Choroid plexus epithelial cell (primary cell): ENCODE results near the gene MED20.

Source experiments
- DNase-seq: peaks from one replicate; pipeline ENCODE4 v3.0.0-alpha.2; 2010; ENCODE audit warnings: low read depth
- H3K4me3 ChIP-seq: 2 replicates; pipeline ENCODE4 v1.5.1; 2011; ENCODE audit warnings: low read depth, mild to moderate bottlenecking, control low read depth, low read length, moderate library complexity
- TF ChIP-seq, protein P1 (sequence below): conservative IDR thresholded peaks from 2 replicates; pipeline ENCODE4 v1.5.1; 2011; ENCODE audit warnings: low read depth, mild to moderate bottlenecking, control low read depth, inconsistent platforms, low read length, moderate library complexity

The MED20 gene

DNA sequence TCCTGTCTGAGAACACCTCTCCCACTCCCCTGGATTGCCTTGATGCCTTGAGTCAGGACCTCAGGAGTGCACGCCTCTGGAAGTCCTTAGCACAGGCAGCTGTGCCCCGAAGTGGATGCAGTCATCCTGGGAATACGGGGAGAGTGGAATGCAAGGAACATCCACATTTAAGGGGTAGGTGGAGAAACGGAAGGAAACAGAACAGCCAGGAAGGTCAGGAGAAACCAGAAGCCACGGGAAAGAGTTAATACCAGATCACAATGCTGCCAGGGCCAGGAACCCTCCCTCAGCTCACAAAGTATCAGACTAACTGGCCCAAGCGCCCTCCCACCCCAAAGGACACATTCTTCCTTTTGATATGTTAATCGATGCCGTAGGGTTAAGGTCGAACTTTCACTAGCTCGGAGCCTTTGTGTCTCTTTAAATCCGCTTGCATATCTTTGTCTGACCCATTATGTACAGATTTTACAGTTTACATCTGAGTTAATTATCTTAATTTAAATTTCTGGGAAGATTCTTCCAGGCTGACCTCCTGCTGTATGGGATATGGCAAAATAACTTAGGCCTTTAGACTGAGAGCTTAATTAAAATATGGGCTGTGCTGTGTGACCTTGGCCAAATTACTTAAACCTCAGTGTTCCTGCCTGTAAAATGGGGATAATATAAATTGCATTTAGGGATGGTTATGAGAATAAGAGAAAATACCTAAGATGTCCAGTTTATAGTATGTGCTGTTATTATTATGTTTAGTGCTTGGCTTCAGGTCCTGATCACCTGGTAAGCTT is 44.7 kb upstream of the MED20 start:
- DNase-seq = no peak
- H3K4me3 ChIP-seq = no peak overlapping the region
- TF ChIP-seq, protein P1, sequence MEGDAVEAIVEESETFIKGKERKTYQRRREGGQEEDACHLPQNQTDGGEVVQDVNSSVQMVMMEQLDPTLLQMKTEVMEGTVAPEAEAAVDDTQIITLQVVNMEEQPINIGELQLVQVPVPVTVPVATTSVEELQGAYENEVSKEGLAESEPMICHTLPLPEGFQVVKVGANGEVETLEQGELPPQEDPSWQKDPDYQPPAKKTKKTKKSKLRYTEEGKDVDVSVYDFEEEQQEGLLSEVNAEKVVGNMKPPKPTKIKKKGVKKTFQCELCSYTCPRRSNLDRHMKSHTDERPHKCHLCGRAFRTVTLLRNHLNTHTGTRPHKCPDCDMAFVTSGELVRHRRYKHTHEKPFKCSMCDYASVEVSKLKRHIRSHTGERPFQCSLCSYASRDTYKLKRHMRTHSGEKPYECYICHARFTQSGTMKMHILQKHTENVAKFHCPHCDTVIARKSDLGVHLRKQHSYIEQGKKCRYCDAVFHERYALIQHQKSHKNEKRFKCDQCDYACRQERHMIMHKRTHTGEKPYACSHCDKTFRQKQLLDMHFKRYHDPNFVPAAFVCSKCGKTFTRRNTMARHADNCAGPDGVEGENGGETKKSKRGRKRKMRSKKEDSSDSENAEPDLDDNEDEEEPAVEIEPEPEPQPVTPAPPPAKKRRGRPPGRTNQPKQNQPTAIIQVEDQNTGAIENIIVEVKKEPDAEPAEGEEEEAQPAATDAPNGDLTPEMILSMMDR = no peak

- no peak overlapping the region for H3K4me3 ChIP-seq
- TF ChIP-seq, protein P1 = no peak
- no peak for DNase-seq
These were observed 43.4 kb upstream of the MED20 start for GRCh38 chr6:41964201-41964887.

DNA sequence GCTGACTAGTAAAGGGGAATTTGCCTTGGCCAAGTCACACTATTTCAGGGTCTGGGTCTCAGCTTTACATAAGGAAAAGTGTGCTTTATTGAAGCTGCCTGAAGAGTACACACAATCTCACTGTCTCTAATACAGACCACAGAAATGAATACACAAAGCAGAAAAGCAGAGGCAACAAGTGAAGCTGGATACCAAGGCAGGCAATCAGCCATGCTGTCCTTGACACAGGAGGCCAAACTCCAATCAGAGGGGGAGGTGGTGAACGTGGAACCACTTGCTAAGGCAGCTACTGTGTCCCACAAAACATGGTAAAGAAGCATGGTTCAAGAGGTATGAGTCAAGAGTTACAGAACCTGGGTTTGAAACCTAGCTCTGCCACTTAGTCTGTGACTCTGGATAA is 42.4 kb upstream of the MED20 start:
- no peak overlapping the region for H3K4me3 ChIP-seq
- TF ChIP-seq, protein P1 = no peak
- no peak for DNase-seq

DNA sequence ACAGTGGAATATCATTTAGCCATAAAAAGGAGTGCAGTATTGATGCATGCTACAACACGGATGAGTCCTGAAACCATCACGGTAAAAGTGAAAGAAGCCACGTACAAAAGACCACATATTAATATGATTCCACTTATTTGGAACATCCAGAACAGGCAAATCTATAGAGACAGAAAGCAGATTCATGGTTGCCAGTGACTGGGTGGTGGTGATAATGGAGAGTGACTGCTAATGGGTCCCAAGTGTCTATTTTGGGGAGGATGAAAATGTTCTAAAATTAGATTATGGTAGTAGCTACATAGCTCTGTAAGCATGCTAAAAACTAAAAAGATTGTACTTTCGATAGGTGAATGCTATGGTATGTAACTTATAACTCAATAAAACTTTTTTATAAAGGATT is 39.1 kb upstream of the MED20 start:
- no peak for DNase-seq
- TF ChIP-seq, protein P1 = no peak
- H3K4me3 ChIP-seq = no peak overlapping the region

DNA sequence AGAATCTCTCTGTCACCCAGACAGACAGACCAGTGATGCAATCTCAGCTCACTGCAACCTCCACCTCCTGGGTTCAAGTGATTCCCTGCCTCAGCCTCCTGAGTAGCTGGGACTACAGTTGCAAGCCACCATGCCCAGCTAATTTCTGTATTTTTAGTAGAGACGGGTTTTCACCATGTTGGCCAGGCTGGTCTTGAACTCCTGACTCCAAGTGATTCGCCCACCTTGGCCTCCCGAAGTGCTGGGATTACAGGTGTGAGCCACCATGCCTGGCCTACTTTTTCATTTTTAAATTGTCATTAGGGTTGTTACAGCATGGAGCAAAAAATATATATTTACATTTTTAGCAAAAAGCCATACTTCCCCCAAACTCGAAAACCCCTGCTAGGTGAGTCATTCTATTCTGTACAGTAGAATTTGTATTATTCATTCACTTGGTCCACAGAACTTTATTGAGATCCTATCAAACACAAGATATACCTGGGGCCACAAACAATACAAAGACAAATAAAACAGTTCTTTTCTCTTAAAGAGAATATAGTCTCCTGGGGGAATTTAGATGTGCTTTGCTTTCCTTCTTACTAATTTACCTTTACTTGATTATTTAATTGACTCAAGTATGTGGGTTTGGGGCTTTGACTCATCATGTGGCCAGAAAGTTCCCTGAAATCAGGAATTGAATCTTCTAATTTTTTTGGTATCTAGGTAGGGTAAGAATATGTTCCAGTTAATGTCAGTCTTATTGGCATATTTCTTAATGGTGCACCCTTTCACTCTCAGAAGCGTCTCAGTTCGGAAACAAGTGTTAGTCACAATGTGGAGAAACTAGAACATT is 37.3 kb upstream of the MED20 start:
- DNase-seq = no peak
- H3K4me3 ChIP-seq = no peak overlapping the region
- TF ChIP-seq, protein P1 = no peak

- TF ChIP-seq, protein P1 = no peak
- no peak overlapping the region for H3K4me3 ChIP-seq
- no peak for DNase-seq
These were observed 36.2 kb upstream of the MED20 start for GRCh38 chr6:41957117-41957516.
